OCI-M1 (cell line): ENCODE measurements around the gene LRRC56.

ENCODE experiments used
- DNase-seq: peaks from one replicate; lab custom pipeline; 2025; lab: John Stamatoyannopoulos, UW

LRRC56 gene, protein sequence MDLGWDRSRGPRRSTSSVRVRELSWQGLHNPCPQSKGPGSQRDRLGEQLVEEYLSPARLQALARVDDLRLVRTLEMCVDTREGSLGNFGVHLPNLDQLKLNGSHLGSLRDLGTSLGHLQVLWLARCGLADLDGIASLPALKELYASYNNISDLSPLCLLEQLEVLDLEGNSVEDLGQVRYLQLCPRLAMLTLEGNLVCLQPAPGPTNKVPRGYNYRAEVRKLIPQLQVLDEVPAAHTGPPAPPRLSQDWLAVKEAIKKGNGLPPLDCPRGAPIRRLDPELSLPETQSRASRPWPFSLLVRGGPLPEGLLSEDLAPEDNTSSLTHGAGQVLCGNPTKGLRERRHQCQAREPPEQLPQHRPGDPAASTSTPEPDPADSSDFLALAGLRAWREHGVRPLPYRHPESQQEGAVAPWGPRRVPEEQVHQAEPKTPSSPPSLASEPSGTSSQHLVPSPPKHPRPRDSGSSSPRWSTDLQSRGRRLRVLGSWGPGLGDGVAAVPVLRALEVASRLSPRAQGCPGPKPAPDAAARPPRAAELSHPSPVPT

DNA sequence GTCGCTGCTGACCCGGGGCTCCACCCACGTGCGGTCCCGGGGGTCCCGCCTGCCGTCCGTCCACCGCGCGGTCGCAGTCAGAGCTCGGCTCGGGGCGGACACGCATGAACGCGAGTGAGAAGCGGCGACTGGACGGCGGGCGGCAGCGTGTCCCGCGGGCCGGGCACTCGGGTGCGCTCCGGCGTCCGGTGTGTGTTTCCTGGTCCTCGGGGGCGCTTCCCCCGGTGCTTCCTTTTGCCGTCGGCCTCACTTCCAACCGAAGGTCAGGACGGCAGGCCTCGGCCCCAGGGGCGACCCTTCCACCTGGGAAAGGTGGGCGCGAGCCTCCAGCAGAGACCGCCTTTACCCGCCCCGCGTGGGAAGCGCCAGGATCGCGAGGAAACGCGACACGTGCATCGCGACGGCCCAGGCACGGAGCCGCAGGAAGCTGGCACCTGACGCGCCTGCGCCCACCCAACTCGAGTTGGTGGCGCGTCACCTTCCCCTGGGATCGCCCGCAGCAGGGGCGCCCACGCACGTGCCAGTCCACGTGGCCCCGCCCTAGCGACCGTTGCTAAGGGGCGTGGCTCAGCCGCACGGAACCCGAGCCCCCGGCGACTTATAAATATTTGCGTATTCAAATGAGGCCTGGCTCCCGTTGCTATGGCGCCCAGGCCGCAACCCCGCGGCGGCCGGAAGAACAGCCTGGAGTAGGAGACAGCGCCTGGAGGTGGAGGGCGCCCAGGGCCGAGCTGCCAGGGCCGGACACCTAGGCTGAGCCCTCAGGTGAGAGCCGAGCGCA is at the start of gene LRRC56:
Gene LRRC56 (plus strand): TSS at position 687 of the 781 bp plus-strand sequence. CDS start 3,158 bp downstream, outside the sequence.
- peak; percentile 96 for DNase-seq

GRCh38 chr11:487571-488021 is 49.7 kb upstream of the LRRC56 start:
- no peak for DNase-seq

GRCh38 chr11:488062-488461 is 49.3 kb upstream of the LRRC56 start:
- no peak for DNase-seq

DNA sequence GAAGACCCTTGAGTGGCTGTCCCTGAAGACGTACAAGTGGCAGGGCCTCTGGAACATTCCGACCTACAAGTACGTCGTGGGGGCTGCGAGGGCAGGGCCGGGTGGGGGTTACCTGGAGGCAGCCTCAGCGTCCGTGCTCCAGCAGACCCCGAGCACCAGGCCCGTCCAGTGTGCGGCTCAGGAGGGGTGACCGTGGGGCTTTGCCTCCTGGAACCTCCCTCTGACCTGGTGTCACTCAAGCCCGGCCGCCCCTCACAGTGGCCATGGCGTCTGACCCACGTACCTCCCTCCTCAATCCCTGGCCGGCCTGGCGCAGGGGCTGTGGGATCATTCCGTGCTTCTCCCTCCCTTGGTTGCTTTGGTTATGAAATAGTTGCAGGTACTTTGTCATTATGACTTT is 48.7 kb upstream of the LRRC56 start:
- no peak for DNase-seq

DNA sequence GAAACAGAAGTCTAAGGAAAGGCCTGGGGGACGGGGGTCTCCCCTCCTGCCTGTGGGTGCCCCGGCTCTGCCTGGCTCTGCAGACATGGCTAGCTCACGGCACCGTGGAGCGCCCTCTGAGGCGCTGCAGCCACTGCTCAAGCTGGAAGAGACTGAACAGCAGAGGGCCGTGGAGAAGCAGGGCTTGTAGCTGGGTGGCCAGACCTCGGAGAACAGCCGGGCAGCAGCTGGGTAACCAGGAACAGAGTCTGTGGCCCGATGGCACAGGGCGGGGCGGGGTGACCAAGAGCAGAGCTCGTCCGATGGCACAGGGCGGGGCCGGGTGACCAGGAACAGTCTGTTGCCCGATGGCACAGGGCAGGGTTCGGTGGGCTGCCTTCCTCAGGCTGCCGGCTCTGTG is 48.3 kb upstream of the LRRC56 start:
- DNase-seq: no peak

DNA sequence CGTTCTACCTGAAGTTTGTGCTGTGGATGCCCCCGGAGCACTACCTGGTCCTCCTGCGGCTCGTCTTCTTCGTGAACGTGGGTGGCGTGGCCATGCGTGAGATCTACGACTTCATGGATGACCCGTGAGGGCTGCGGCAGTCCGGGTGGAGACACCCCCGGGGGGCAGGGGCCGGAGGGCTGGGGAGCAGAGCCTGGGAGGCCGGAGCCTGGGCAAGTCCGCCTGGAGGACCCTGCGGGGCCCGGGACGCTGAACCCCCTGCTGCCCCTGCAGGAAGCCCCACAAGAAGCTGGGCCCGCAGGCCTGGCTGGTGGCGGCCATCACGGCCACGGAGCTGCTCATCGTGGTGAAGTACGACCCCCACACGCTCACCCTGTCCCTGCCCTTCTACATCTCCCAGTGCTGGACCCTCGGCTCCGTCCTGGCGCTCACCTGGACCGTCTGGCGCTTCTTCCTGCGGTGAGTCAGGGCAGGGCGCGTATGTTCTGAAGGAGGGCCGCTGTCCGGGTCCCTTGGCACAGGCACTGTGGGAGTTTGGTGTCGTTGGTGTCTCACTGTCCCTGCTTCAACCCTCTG is 47.6 kb upstream of the LRRC56 start:
- no peak for DNase-seq

- no peak for DNase-seq
Measured at GRCh38 chr11:490186-490929, 47.0 kb upstream of the LRRC56 start.

GRCh38 chr11:490930-491260 is 46.4 kb upstream of the LRRC56 start:
- no peak for DNase-seq

DNA sequence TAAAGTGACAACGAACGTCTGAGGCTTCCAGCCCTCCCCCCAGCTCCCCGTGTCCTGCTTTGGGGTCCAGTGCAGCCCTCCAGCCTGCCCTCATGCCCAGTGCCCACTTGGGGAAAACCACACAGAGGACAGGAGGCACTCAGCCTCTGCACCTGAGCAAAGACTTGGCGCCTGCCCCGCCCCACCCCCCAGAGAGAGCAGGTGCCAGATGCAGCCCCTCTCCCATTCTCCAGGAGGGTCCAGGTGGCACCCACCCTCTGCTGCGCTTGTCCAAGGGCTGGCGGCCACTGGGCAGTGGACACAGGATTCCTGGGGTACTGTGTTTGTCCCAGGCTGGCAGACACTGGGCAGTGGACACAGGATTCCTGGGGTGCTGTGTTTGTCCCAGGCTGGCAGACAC is 46.0 kb upstream of the LRRC56 start:
- no peak for DNase-seq

DNA sequence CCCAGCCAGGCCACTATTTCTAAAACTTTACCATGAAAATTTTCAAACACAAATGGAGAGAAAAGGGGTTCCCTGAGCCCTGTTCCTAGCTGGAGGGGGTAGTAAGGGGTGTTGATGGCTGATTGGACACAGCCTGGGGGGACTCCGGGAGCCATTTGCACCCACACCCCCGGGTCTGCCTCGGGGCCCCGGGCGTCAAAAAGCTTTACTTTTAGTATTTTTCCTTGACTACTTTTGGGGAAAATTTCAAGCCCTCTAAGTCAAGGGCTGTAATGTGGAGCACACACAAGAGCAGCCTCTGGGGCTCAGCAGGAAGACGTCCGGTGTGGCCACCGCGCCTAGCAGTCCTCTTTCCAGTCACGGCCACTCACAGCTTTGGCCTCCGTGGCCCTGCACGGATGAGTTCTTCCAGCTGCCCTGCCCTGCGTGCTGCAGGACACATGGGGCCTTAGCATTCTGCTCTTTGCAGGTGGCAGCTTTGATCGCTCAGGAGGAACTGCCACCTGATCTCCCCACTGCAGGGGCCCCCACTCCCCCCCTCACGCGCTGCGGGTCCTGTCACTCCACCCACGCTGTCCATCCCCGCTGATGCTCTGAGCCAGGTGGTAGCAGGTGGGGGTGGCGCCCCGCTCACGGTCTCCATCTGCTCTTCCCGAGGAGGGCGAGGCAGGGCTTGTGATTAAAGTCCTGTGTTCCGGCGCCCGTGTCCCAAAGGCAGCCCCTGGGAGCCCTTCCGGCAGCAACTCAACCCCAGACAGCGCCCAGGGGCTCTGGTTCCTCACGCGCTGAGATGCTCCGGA is 44.7 kb upstream of the LRRC56 start:
- no peak for DNase-seq

DNA sequence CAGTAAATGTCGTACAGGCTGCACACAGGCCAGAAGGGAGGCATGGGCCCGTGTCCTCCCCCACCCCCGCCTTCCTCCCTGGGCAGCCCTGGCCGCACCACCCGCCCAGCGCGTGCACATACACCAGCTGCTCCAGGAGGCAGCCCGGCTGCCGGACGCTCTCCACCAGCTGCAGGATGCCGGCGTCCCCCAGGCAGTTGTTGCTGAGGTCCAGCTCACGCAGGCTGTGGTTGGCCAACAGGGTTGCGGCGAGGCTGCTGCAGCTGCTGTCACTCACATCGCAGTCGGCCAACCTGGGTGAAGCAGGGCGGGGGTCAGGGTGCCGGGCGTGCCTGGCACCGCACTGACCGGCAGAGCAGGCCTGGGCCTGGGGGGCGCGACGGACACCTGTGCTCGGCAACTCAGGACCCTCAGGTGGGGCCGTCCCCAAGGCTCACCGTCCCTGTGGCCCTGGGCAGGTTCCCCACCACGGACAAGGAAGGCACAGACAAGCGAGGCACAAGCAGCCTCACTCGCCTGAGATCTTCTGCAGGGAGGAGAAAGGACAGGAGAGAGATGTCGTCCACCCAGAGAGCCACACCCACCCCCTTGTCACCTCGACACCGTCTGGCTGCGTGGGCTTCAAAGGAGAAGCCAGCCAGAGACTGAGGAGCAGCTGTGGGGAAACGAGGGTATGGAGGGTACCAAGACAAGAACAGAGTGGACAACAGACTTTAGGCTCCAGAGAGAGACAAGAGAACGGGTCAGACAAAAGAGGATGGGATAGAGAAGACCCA is 42.4 kb upstream of the LRRC56 start:
- no peak for DNase-seq

- DNase-seq: no peak
Measured at GRCh38 chr11:495537-495931, 41.8 kb upstream of the LRRC56 start.

- no peak for DNase-seq
Measured at GRCh38 chr11:496834-497564, 40.3 kb upstream of the LRRC56 start.

DNA sequence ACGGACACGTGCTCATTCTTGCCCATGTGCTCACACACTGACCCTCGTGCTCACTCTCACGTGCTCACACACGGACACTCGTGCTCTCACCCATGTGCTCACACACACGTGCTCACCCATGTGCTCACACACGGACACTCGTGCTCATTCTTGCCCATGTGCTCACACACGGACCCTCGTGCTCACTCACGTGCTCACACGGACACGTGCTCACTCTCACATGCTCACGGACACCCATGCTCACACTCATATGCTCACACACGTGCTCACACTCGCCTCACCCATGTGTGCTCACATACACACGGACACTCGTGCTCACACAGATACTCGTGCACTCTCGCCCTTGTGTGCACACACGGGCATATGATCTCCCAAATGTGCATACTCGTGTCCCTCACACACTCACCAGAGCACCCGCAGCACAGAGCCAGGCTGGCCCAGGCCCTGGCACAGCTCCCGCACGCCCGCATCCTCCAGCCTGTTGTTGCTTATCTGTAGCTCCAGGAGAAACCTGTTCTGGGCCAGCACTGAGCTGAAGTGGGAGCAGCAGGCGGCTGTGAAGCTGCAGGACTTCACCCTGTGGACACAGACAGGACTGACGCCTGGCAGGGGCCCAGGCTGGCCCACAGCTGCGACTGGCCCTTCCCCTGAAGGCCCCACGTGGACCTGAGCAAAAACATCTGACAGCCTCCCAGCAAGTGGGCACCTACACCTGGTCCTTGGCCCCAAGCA is 39.6 kb upstream of the LRRC56 start:
- no peak for DNase-seq

- no peak for DNase-seq
Measured at GRCh38 chr11:498297-499181, 38.8 kb upstream of the LRRC56 start.

- no peak for DNase-seq
Measured at GRCh38 chr11:499201-500076, 37.9 kb upstream of the LRRC56 start.
